GM23248 (cell line): ENCODE results near the gene GPR31.

Experiments used
- EZH2 ChIP-seq: fragments of 200-600 bp; sonication (generic); IDR thresholded peaks from 2 replicates; pipeline ENCODE4 v1.6.1; 2018; ENCODE audit warnings: antibody characterized with exemption, mild to moderate bottlenecking; ENCODE audit not compliant: insufficient read depth, poor library complexity, severe bottlenecking
- EZH2phosphoT487 ChIP-seq: fragments of 200-600 bp; sonication (generic); IDR thresholded peaks from 2 replicates; pipeline ENCODE4 v1.6.1; 2018; ENCODE audit warnings: antibody characterized with exemption, moderate library complexity, mild to moderate bottlenecking, low read depth; ENCODE audit not compliant: insufficient read depth

DNA sequence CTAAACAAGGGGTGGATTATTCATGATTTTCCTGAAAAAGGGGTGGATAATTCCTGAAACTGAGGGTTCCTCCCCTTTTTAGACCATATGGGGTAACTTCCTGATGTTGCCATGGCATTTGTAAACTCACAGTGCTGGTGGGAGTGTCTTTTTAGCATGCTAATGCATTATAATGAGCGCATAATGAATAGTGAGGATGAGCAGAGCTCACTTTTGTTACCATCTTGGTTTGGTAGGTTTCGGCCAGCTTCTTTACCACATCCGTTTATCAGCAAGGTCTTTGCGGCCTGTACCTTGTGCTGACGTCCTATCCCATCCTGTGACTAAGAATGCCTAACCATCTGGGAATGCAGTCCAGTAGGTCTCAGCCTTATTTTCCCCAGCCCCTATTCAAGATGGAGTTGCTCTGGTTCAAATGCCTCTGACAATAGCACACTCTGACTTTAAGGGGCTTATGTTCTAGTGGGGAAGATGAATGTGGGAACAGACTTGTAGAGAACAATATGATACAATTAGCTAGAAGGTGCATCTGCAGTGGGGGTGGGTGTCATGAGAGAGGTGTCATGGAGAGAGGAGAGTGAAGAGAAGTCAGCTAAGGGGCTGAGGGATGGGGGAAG is 4.2 kb upstream of the GPR31 start:
- TF ChIP-seq EZH2phosphoT487 (no peak), EZH2 (no peak)
